Uterus (tissue), 2 donors: ENCODE data around the gene DOK7.

Experiments
- CTCF ChIP-seq, 4 experiments: fragments of 200-600 bp in 2 of 4; fragments of 450-650 bp in 2 of 4; sonication (generic) in 2 of 4; IDR thresholded peaks; one replicate each; pipeline ENCODE4 v1.5.1; 2016 to 2019; ENCODE audit warnings: antibody characterized with exemption in 4 of 4, mild to moderate bottlenecking in 2 of 4, moderate library complexity in 1 of 4
- POLR2A ChIP-seq, 2 donors: fragments of 450-650 bp; IDR thresholded peaks; one replicate each; pipeline ENCODE4 v1.6.1; 2016; ENCODE audit warnings: antibody characterized with exemption in 2 of 2, mild to moderate bottlenecking in 1 of 2, moderate library complexity in 1 of 2

- TF ChIP-seq CTCF (IDR thresholded peaks at IDR 0.05) = no peak
- TF ChIP-seq POLR2A (IDR thresholded peaks at IDR 0.05) = no peak
These were observed 51.2 kb downstream of the DOK7 start for GRCh38 chr4:3514221-3514780.
